Loucy (cell line): ENCODE data around the gene ANKDD1A.

ENCODE experiments used
- H2AFZ ChIP-seq: fragments of 200-600 bp; sonication (generic); 2 replicates; pipeline ENCODE4 v1.6.0; 2016; ENCODE audit warnings: antibody characterized with exemption, mild to moderate bottlenecking, low read length, moderate library complexity
- H3F3A ChIP-seq: fragments of 200-600 bp; 2 replicates; pipeline ENCODE4 v1.6.0; 2016; ENCODE audit warnings: antibody characterized with exemption, low read depth, mild to moderate bottlenecking
- H3K27me3 ChIP-seq: fragments of 200-600 bp; sonication (generic); 2 replicates; pipeline ENCODE4 v1.6.1; 2014; ENCODE audit warnings: low read length, mild to moderate bottlenecking; ENCODE audit not compliant: insufficient read depth, poor library complexity, severe bottlenecking
- H3K36me3 ChIP-seq: fragments of 200-600 bp; sonication (generic); 2 replicates; pipeline ENCODE4 v1.6.1; 2016; ENCODE audit warnings: low read length; ENCODE audit not compliant: insufficient read depth
- H3K4me1 ChIP-seq: fragments of 200-600 bp; sonication (generic); 2 replicates; pipeline ENCODE4 v1.5.1; 2014; ENCODE audit warnings: low read length, mild to moderate bottlenecking; ENCODE audit not compliant: insufficient read depth, poor library complexity, severe bottlenecking
- H3K4me2 ChIP-seq: fragments of 200-600 bp; sonication (generic); 2 replicates; pipeline ENCODE4 v1.6.0; 2014; ENCODE audit warnings: antibody characterized with exemption, low read length, low read depth, mild to moderate bottlenecking; ENCODE audit not compliant: poor library complexity, severe bottlenecking
- H3K4me3 ChIP-seq: fragments of 200-600 bp; sonication (generic); 2 replicates; pipeline ENCODE4 v1.5.1; 2014; ENCODE audit warnings: low read length, mild to moderate bottlenecking, mixed read lengths; ENCODE audit not compliant: poor library complexity, severe bottlenecking
- H3K79me2 ChIP-seq: fragments of 200-600 bp; sonication (generic); 2 replicates; pipeline ENCODE4 v1.6.1; 2014; ENCODE audit warnings: low read length; ENCODE audit not compliant: insufficient read depth
- H3K9ac ChIP-seq: fragments of 200-600 bp; sonication (generic); 2 replicates; pipeline ENCODE4 v1.6.0; 2014; ENCODE audit warnings: mild to moderate bottlenecking, low read depth, low read length, moderate library complexity; ENCODE audit not compliant: poor library complexity, severe bottlenecking
- H3K9me2 ChIP-seq: fragments of 200-600 bp; sonication (generic); replicated peaks from 2 replicates; pipeline ENCODE4 v1.6.1; 2016; ENCODE audit warnings: low read depth, low read length, mixed read lengths
- H3K9me3 ChIP-seq: fragments of 200-600 bp; sonication (generic); 2 replicates; pipeline ENCODE4 v1.6.1; 2014; ENCODE audit warnings: mild to moderate bottlenecking, antibody characterized with exemption, low read length, low read depth; ENCODE audit not compliant: insufficient read depth
- H4K20me1 ChIP-seq: fragments of 200-600 bp; sonication (generic); 2 replicates; pipeline ENCODE4 v1.6.0; 2014; ENCODE audit warnings: antibody characterized with exemption, low read length, mild to moderate bottlenecking; ENCODE audit not compliant: insufficient read depth, poor library complexity, severe bottlenecking
- EZH2phosphoT487 ChIP-seq: fragments of 200-600 bp; IDR thresholded peaks from 2 replicates; pipeline ENCODE4 v1.6.1; 2018; ENCODE audit warnings: antibody characterized with exemption, mild to moderate bottlenecking, moderate library complexity, borderline replicate concordance
- TF ChIP-seq, protein P1 (sequence below): fragments of 200-600 bp; sonication (generic); conservative IDR thresholded peaks from 2 replicates; pipeline ENCODE4 v1.5.1; 2014; ENCODE audit warnings: mild to moderate bottlenecking, antibody characterized with exemption, low read length

ANKDD1A gene

DNA sequence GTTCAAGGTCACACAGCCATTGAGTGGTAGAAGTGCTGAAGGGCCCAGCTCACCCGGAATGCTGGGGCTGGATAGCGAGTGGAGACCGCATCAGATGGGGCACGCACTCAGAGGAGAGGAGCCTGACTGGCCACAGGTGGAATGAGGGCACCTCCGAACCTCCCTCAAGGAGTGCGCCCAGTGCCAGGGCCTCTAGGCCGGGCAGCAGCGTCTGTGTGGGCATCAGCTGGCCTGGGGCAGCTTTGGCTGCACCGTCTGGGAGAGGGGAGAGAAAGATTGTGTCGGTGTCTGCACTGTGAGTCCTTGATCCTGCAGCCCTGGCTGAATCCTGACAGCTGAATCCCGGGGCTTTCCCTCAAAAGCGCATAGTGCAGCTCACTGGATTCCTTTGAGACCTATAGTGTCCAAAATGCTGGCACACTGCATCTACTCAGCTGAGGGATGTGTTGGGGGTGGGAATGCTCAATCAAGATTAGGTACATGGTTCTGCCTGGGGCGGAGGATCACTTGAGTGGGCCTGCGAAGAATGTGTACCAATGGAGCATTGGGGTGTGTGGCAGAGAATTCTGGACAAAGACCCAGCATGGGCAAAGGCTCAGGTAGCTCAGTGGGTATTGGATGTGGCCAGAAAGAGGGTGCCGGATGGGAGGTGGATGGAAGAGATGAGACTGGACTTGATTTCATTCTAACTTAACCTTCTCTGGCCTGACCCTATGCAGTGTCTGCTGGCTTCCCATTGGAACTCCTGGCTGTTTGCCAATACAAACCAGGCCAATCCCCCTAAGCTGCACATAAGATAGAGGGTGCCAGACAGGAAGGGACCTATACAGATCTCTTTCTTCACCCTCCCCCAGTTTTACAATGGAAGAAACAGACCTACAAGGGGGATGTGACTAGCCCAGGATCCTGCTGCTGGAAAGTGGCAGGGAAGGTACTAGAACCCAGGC is 950 bp downstream of the ANKDD1A start:
- Histone ChIP-seq H2AFZ (no peak overlapping the region), H3K4me2 (no peak overlapping the region), H3K79me2 (no peaks in the 10 kb centered on the region), H3K4me3 (no peak overlapping the region), H4K20me1 (no peaks in the 10 kb centered on the region), H3K9ac (no peak overlapping the region), H3K36me3 (no peaks in the 10 kb centered on the region), H3K4me1 (peaks cover 18% of the 10 kb centered on the region), H3K27me3 (no peaks in the 10 kb centered on the region), H3K9me3 (no peaks in the 10 kb centered on the region), H3K9me2 (no peaks in the 10 kb centered on the region), H3F3A (no peaks in the 10 kb centered on the region)
- TF ChIP-seq, protein P1, sequence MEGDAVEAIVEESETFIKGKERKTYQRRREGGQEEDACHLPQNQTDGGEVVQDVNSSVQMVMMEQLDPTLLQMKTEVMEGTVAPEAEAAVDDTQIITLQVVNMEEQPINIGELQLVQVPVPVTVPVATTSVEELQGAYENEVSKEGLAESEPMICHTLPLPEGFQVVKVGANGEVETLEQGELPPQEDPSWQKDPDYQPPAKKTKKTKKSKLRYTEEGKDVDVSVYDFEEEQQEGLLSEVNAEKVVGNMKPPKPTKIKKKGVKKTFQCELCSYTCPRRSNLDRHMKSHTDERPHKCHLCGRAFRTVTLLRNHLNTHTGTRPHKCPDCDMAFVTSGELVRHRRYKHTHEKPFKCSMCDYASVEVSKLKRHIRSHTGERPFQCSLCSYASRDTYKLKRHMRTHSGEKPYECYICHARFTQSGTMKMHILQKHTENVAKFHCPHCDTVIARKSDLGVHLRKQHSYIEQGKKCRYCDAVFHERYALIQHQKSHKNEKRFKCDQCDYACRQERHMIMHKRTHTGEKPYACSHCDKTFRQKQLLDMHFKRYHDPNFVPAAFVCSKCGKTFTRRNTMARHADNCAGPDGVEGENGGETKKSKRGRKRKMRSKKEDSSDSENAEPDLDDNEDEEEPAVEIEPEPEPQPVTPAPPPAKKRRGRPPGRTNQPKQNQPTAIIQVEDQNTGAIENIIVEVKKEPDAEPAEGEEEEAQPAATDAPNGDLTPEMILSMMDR = no peak
- no peak for TF ChIP-seq EZH2phosphoT487

DNA sequence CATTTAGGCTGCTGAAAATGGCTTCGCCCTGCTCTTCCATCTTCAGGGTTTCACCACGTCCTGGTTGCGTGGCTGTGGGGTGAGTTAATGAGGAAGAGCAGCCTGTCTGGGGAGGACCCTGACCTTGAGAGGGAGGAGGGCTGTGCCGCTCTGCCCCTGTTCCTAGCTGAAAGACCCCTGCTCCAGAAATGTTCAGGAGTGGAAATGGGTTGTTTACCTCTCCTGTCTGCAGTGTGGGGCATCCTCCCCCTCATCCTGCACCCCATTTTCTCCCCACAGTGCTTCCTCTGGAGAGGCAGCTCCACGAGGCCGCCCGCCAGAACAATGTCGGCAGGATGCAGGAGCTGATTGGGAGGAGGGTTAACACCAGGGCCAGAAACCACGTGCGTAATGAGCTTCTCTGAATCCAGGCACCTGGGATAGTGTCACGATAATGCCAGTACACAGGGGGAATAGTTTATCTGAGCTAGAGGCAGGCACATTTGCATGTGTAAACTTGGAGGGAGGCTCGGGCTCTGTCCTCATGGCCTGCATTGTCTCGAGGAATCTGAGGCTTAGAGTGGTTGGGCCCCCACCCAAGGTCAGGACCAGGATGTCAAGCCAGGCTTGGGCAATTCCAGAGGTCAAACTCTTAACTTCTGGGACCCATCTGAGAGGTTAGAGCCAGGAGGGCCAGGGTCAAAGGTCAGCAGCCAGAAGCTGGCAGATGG is 4.0 kb downstream of the ANKDD1A start:
- no peaks in the 10 kb centered on the region for H4K20me1 ChIP-seq
- TF ChIP-seq, protein P1 = no peak
- no peak for TF ChIP-seq EZH2phosphoT487
- no peak overlapping the region for H3K4me2 ChIP-seq
- no peak overlapping the region for H3K4me3 ChIP-seq
- H3F3A ChIP-seq = no peaks in the 10 kb centered on the region
- H3K9me3 ChIP-seq = no peaks in the 10 kb centered on the region
- no peaks in the 10 kb centered on the region for H3K27me3 ChIP-seq
- no peaks in the 10 kb centered on the region for H3K36me3 ChIP-seq
- no peaks in the 10 kb centered on the region for H3K79me2 ChIP-seq
- no peak overlapping the region for H2AFZ ChIP-seq
- no peak overlapping the region for H3K9ac ChIP-seq
- peaks cover 18% of the 10 kb centered on the region for H3K4me1 ChIP-seq
- no peaks in the 10 kb centered on the region for H3K9me2 ChIP-seq

DNA sequence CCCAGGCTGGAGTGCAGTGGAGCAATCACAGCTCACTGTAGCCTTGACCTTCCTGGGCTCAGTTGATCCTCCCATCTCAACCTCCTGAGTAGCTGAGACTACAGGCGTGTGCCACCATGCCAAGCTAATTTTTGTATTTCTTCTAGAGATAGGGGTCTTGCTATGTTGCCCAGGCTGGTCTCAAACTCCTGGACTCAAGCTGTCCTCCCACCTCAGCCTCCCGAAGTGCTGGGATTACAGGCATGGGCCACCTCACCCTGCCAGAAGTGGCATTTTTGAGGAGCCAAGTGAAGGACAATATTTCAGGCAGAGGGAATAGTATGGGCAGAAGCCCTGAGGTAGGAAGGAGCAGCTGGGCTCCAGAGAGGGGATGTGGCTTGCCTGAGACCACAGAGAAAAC is 4.7 kb downstream of the ANKDD1A start:
- Histone ChIP-seq H3K79me2 (no peaks in the 10 kb centered on the region), H3K9me3 (no peaks in the 10 kb centered on the region), H3K4me1 (peaks cover 18% of the 10 kb centered on the region), H3K4me2 (peak overlapping the region; percentile 32), H3K36me3 (no peaks in the 10 kb centered on the region), H3K9ac (no peak overlapping the region), H3K4me3 (no peak overlapping the region), H3K9me2 (no peaks in the 10 kb centered on the region), H3F3A (no peaks in the 10 kb centered on the region), H3K27me3 (no peaks in the 10 kb centered on the region), H2AFZ (no peak overlapping the region), H4K20me1 (no peaks in the 10 kb centered on the region)
- TF ChIP-seq, protein P1 = no peak
- TF ChIP-seq EZH2phosphoT487 = no peak
